Liver (tissue), 9 donors: ENCODE data around the gene ADAMTS2. TPM values are rescaled to one million over a fixed set of nuclear protein-coding genes. Genes with fewer than 3 reads are reported as not detected.

ENCODE experiments used
- DNase-seq: peaks from one replicate; pipeline ENCODE4 v3.0.0-alpha.2; 2017; ENCODE audit warnings: low spot score
- H3K27ac ChIP-seq, 2 donors: one replicate each; pipeline ENCODE4 v1.7.0; 2013; ENCODE audit warnings: inconsistent platforms in 2 of 2, low read length in 2 of 2, control low read depth in 1 of 2, low read depth in 1 of 2, mild to moderate bottlenecking in 1 of 2
- H3K27me3 ChIP-seq, 4 donors: one replicate each; pipeline versions ENCODE4 v1.6.1 to v1.7.0; 2013; ENCODE audit warnings: low read length in 3 of 4, inconsistent platforms in 1 of 4, mild to moderate bottlenecking in 1 of 4, moderate library complexity in 1 of 4; ENCODE audit not compliant: control insufficient read depth in 4 of 4, insufficient read depth in 4 of 4
- H3K36me3 ChIP-seq, 4 donors: one replicate each; pipeline versions ENCODE4 v1.6.1 to v1.7.0; 2013; ENCODE audit warnings: low read length in 3 of 4, mild to moderate bottlenecking in 3 of 4, low read depth in 1 of 4, moderate library complexity in 1 of 4; ENCODE audit not compliant: control insufficient read depth in 4 of 4, insufficient read depth in 3 of 4
- H3K4me1 ChIP-seq, 4 donors: one replicate each; pipeline versions ENCODE4 v1.6.1 to v1.7.0; 2013; ENCODE audit warnings: low read length in 3 of 4, mild to moderate bottlenecking in 3 of 4, moderate library complexity in 1 of 4; ENCODE audit not compliant: control insufficient read depth in 4 of 4, insufficient read depth in 4 of 4
- H3K4me3 ChIP-seq, 3 donors: one replicate each; pipeline versions ENCODE4 v1.6.1 to v1.7.0; 2013; ENCODE audit warnings: low read length in 3 of 3, control low read depth in 1 of 3, low read depth in 1 of 3, mild to moderate bottlenecking in 1 of 3
- H3K9ac ChIP-seq, 2 donors: one replicate each; pipeline ENCODE4 v1.7.0; 2013; ENCODE audit warnings: low read length in 2 of 2, mild to moderate bottlenecking in 2 of 2, moderate library complexity in 2 of 2, control low read depth in 1 of 2, low read depth in 1 of 2
- H3K9me3 ChIP-seq, 4 donors: one replicate each; pipeline versions ENCODE4 v1.6.1 to v1.7.0; 2013; ENCODE audit warnings: low read length in 3 of 4; ENCODE audit not compliant: control insufficient read depth in 4 of 4
- ATF3 ChIP-seq: IDR thresholded peaks from 2 replicates; pipeline ENCODE4 v1.6.1; 2016; ENCODE audit warnings: antibody characterized with exemption
- CTCF ChIP-seq: fragments of 150-350 bp; IDR thresholded peaks from 2 replicates; pipeline ENCODE4 v1.5.1; 2017; ENCODE audit warnings: improper control_type of control experiment, low read depth, low read length; ENCODE audit not compliant: missing input control
- EGR1 ChIP-seq, 2 donors: IDR thresholded peaks; 2 replicates each; pipeline ENCODE4 v1.6.1; 2016 to 2018; ENCODE audit warnings: antibody characterized with exemption in 2 of 2, low read depth in 2 of 2
- FOXA1 ChIP-seq: IDR thresholded peaks from 2 replicates; pipeline ENCODE4 v1.6.1; 2016; ENCODE audit warnings: antibody characterized with exemption
- FOXA2 ChIP-seq: IDR thresholded peaks from 2 replicates; pipeline ENCODE4 v1.6.1; 2016; ENCODE audit warnings: antibody characterized with exemption
- GABPA ChIP-seq, 2 donors: IDR thresholded peaks in 1 of 2; conservative IDR thresholded peaks in 1 of 2; 2 replicates each; pipeline ENCODE4 v1.6.1; 2016; ENCODE audit warnings: antibody characterized with exemption in 2 of 2, mild to moderate bottlenecking in 1 of 2, moderate library complexity in 1 of 2
- HNF4A ChIP-seq, 2 donors: conservative IDR thresholded peaks; 2 replicates each; pipeline ENCODE4 v1.6.1; 2016; ENCODE audit warnings: antibody characterized with exemption in 2 of 2, mild to moderate bottlenecking in 2 of 2
- HNF4G ChIP-seq: IDR thresholded peaks from 2 replicates; pipeline ENCODE4 v1.6.1; 2016; ENCODE audit warnings: antibody characterized with exemption
- JUND ChIP-seq, 2 donors: IDR thresholded peaks; 2 replicates each; pipeline ENCODE4 v1.6.1; 2016; ENCODE audit warnings: antibody characterized with exemption in 2 of 2
- NR2F2 ChIP-seq: IDR thresholded peaks from 2 replicates; pipeline ENCODE4 v1.6.1; 2016; ENCODE audit warnings: antibody characterized with exemption
- RAD21 ChIP-seq, 2 donors: IDR thresholded peaks; 2 replicates each; pipeline ENCODE4 v1.6.1; 2016; ENCODE audit warnings: antibody characterized with exemption in 2 of 2, mild to moderate bottlenecking in 2 of 2
- REST ChIP-seq: IDR thresholded peaks from 2 replicates; pipeline ENCODE4 v1.6.1; 2016; ENCODE audit warnings: antibody characterized with exemption, mild to moderate bottlenecking
- RXRA ChIP-seq, 2 donors: IDR thresholded peaks; 2 replicates each; pipeline ENCODE4 v1.6.1; 2017 to 2018; ENCODE audit warnings: antibody characterized with exemption in 2 of 2, mild to moderate bottlenecking in 1 of 2
- SP1 ChIP-seq: IDR thresholded peaks from 2 replicates; pipeline ENCODE4 v1.6.1; 2018; ENCODE audit warnings: antibody characterized with exemption, mild to moderate bottlenecking
- TAF1 ChIP-seq: conservative IDR thresholded peaks from 2 replicates; pipeline ENCODE4 v1.6.1; 2016; ENCODE audit warnings: antibody characterized with exemption, mild to moderate bottlenecking
- YY1 ChIP-seq: IDR thresholded peaks from 2 replicates; pipeline ENCODE4 v1.6.1; 2016; ENCODE audit warnings: antibody characterized with exemption, mild to moderate bottlenecking
- ZBTB33 ChIP-seq: IDR thresholded peaks from 2 replicates; pipeline ENCODE4 v1.6.1; 2016; ENCODE audit warnings: antibody characterized with exemption
- whole genome bisulfite sequencing: extraction: QIAGEN DNeasy Blood & Tissue Kit; methylation state at CpG from one replicate; pipeline ENCODE4 v1.1.7; 2013; 5-methylcytosine and 5-hydroxymethylcytosine counted together
- polyA plus RNA-seq, 2 donors: library from polyadenylated mRNA; stranded (reverse) in 1 of 2; unstranded in 1 of 2; fragments of 200-250 nt in 1 of 2; fragments of >200 nt in 1 of 2; fragmentation: Nextera tagmentation in 1 of 2; extraction: Ambion mirVana in 1 of 2; gene quantifications; one replicate each; pipeline versions ENCODE4 v1.2.1 to v1.2.3, GENCODE V29; 2013 to 2015
- total RNA-seq, 2 donors: library from RNA; depleted of rRNA; stranded (reverse); fragments of >200 nt; gene quantifications; one replicate each; pipeline ENCODE4 v1.2.3, GENCODE V29; 2014
- TF ChIP-seq, protein P1 (sequence below): IDR thresholded peaks from 2 replicates; pipeline ENCODE4 v1.6.1; 2016; ENCODE audit warnings: antibody characterized with exemption
- donor health status: healthy.
- donor health status: healthy.
- donor health status: healthy.
- donor health status: healthy.
- donor health status: healthy.

Gene ADAMTS2
- total and polyA plus RNA-seq, 4 donors = 2.7 to 24.3 (median 12.0) TPM

- H3K4me3 ChIP-seq = no peak overlapping the region
- DNase-seq = no peak
- H3K4me1 ChIP-seq = no peaks in the 10 kb centered on the region
- no peaks in the 10 kb centered on the region for H3K36me3 ChIP-seq
- H3K27me3 ChIP-seq = no peaks in the 10 kb centered on the region
- H3K27ac ChIP-seq = no peak overlapping the region
- H3K9ac ChIP-seq = no peak overlapping the region
- H3K9me3 ChIP-seq = no peaks in the 10 kb centered on the region
- 68% methylated on average over 8 of the region's 8 CpGs for WGBS
- no peak for TF ChIP-seq FOXA1
- no peak for TF ChIP-seq HNF4G
- no peak for TF ChIP-seq RXRA (IDR thresholded peaks at IDR 0.05)
- TF ChIP-seq FOXA2 = no peak
- no peak for TF ChIP-seq NR2F2
- no peak for TF ChIP-seq GABPA (IDR thresholded peaks at IDR 0.05 in 1 of 2, conservative IDR thresholded peaks at IDR 0.05 in 1 of 2)
- TF ChIP-seq ATF3 = no peak
- no peak for TF ChIP-seq ZBTB33
- TF ChIP-seq, protein P1, sequence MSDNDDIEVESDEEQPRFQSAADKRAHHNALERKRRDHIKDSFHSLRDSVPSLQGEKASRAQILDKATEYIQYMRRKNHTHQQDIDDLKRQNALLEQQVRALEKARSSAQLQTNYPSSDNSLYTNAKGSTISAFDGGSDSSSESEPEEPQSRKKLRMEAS = no peak
- no peak for TF ChIP-seq RAD21 (IDR thresholded peaks at IDR 0.05)
- no peak for TF ChIP-seq SP1
- TF ChIP-seq REST = no peak
- no peak for TF ChIP-seq YY1
- no peak for TF ChIP-seq JUND (IDR thresholded peaks at IDR 0.05)
- TF ChIP-seq TAF1 = no peak
- no peak for TF ChIP-seq EGR1 (IDR thresholded peaks at IDR 0.05; ENCODE audit: low read depth in 2 of 2)
- TF ChIP-seq CTCF = no peak
- no peak for TF ChIP-seq HNF4A (conservative IDR thresholded peaks at IDR 0.05)
These were observed 13.5 kb downstream of the ADAMTS2 start for GRCh38 chr5:179331591-179332375.
